NCI-H2171 treated with DMSO at 0.1 percent for 48 hours (cell line): ENCODE measurements around the gene RBP3.

Source experiments
- DNase-seq: peaks from one replicate; lab custom pipeline; 2025; lab: John Stamatoyannopoulos, UW

RBP3 gene

GRCh38 chr10:47348138-47348651, at the start of gene RBP3:
Gene RBP3 (plus strand): TSS chr10:47348363. CDS start chr10:47348485, 122 bp downstream.
- no peak for DNase-seq

DNA sequence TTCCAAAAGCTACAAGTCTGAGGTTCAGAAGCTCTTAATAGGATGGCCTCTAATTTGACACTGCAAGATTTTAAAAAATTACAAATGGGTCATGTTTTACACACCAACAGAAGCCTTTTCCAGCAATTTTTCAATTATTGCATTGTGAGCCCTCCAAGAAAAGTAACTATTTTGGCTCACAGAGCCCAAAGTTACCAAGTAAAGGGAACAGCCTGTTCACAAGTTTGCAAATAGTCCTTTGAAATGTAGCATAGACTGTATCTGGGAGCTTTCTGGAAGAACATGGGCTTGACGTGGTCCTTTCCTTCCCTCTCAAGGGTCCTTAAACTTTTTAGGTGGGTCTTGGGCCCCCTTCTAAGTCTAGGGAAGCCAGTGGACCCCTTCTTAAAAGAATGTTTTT, 49.4 kb upstream of the RBP3 start:
- no peak for DNase-seq

GRCh38 chr10:47299611-47300428, 48.3 kb upstream of the RBP3 start, which contains the start of gene GDF10:
Gene GDF10 (plus strand): TSS chr10:47300197. CDS start chr10:47300652, 455 bp downstream.
- no peak for DNase-seq

- no peak for DNase-seq
Observed at GRCh38 chr10:47300429-47300931, 47.7 kb upstream of the RBP3 start.

- DNase-seq: no peak
Observed at GRCh38 chr10:47301833-47302232, 46.3 kb upstream of the RBP3 start.

- DNase-seq: no peak
Observed at GRCh38 chr10:47303105-47303504, 45.1 kb upstream of the RBP3 start.

DNA sequence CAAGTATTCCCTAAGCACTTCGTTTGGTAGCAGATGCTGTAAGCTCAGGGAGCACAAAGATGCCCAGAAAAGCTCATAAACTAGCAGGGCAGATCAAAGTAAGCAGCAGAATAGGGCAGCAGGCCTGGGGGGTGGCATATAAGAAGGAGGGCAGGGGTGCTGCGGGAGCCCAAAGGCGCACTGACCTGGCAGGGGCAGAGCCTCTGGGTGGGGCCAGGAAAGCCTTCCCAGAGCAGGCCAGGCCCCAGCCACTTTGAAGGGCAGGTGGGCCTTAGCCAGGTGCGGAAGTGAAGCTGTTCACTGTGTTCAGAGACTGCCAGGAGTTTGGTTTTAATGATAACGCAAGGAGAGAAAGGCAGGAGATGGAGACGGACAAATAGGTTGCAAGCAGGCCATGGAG, 44.3 kb upstream of the RBP3 start:
- no peak for DNase-seq

- DNase-seq: no peak
Observed at GRCh38 chr10:47305566-47305965, 42.6 kb upstream of the RBP3 start.

DNA sequence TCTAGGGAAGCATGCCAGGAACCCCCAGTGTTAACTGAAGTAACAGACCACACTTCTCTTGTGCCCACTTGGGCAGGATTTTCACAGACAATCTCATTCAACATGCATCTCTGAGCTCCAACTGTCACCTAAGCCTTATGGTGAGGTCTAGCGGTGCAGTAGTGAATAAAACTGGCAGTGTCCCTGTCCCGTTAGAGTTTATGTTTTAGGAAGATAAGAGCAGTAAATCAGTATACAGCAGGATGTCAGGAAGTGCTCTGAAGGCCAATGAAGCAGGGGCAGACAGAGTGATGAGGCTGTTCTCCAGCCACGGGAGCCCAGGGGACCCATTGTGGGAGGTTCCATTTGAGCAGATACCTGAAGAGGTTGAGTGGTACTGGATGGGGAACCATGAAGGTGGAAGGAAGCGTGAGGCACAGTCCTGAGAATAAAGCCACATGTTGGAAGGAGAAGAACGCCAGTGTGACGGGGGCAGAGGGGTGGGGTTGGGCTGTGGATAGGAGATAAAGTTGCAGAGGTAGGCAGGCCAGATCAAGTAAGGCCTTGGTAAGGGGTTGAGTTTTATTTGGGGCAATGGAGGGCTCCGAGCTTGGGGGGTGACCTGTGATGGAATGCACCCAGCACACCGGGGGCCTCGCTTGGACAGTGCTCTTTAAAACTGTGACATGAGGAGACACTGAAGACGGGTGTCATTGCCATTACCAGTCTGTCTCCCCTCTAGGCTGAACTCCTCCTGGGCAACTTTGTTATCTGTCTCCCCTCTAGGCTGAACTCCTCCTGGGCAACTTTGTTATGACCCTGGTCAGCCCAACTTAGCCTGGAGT, 41.6 kb upstream of the RBP3 start:
- no peak for DNase-seq

DNA sequence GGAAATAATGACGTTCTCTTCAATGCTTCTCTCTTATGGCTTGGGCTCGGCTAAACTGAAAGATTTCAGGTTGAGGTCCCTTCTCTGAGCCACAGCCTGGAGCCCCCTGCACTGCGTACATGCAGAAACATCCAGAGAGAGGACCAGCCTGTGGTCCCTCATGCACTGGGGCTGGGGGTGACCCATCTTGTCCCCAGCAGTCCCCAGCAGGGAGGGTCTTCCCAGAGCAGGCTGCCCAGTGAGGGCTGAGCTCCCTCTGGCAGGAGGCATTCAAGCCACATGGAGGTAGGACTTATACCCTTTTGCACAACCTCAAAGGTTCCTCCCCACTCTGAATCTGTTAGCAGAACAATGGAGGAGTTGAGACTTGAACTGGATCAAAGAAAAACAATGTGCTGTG, 40.8 kb upstream of the RBP3 start:
- DNase-seq: no peak

- no peak for DNase-seq
Observed at GRCh38 chr10:47308775-47309174, 39.4 kb upstream of the RBP3 start.

- no peak for DNase-seq
Observed at GRCh38 chr10:47309408-47310089, 38.6 kb upstream of the RBP3 start.

GRCh38 chr10:47310090-47310505, 38.1 kb upstream of the RBP3 start:
- no peak for DNase-seq

DNA sequence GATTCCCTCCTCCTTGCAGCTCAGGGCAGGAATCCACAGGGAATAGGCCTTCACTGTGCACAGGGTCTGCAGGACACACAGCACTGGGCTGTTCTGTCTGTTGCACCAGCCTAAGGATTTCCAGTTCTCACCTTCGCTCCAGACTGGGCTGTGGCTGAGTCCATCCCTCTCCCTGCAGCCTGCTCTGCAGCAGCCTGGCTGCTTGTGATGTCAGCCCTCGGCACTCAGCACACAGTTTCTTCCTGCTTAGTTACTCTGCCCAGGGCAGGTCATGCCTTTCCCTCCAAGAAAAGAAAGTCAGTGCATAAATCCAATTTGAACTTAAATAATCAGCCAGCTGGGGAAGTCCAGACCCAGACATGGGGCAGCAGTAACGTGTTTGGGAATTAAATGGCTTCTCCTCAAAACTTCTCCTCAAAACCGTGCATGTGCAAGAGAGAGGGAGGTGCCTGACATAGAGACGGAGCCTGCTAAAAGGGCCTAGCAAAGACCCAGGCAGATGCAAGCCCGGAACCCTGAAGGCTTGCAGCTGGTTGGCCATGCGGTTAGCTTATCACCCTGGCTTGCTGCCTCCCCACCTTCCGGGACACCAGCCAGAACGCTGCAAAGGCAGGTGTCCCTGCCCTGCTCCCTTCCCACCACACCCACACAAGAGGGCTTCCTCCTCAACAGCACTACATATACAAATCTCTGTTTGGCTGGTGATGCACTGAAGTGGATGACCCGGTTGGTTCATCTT, 36.8 kb upstream of the RBP3 start:
- DNase-seq: peak; percentile 20

DNA sequence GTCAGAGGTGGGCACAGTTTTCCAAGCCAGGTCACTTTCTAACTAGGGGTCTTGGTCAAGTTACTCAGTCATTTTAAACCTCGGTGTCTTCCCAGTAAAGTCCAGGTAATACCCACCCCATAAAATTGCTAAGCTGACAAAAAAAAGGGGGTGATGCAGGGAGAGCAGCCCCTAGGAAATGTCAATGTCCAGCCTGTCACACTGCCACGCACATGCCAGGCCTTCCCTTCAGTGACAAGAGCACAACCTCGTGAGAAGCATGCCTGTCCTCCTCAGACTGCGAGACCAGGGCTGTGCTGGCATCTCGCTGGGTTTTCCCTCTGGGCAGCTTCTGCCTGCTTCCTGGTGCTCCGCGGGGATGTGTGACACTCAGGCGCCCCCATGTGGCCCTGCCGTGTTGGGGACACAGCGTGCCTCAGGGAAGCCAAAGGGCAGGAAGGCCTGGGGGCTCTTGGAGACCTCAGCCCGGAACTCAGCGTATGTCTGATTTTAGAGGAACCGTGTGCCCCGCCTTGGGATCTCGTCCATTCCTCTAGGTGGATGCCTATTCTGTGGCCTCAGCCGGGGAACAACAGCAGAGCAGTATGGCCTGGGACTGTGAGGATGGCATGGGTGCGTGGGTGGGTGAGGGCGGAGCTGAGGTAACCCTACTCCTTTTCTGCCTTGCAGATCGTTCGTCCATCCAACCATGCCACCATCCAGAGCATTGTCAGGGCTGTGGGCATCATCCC, 36.1 kb upstream of the RBP3 start:
- DNase-seq: peak; percentile 12

- no peak for DNase-seq
Observed at GRCh38 chr10:47312663-47312995, 35.5 kb upstream of the RBP3 start.

DNA sequence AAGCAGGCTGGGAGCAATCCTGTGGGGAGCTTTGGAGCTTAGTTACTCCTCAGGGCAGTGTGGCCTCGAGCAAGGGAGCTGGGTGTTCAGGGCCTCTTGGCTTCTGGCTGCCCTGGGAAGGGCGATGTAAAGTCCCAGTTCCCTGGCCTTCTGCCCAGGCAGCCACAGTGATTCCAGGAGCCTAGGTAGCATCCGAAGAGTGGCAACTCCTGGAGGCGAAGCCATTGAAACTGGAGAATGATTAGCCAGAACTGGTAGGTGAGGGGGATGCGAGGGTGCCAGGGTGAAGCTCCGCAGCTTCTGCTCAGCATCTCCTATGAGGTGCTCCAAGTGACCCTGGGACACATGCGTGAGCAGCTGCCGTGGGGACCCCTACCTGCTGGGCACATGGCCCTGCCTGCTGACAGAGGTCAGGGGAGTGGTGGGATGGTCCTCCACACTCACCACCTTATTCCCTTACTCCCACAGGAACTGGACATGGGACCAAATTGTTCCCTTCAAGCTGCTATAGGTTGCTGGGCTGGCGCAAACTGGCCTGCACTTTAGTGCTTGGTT, 33.7 kb upstream of the RBP3 start:
- DNase-seq: no peak

GRCh38 chr10:47315421-47315820, 32.7 kb upstream of the RBP3 start:
- DNase-seq: no peak

- no peak for DNase-seq
Observed at GRCh38 chr10:47316131-47316530, 32.0 kb upstream of the RBP3 start.

DNA sequence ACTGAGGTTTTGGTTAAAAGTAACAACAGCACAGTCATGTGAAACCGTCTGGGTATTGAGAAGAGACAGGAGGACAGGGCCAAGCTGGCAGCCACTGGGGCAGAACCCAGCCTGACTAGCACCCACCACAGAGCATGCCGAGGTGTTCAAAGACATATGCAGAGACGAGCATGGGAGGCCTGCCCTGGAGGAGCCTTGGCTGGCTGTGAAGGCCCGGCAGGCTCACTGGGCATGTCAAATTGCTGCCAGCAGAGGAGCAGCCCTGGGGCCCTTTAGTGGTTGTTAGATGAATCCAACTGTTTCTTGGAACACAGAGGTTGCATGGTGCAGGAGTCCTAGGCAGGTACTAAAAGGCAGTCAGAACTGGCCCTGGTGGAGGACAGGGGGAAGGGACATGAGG, 30.9 kb upstream of the RBP3 start:
- DNase-seq: no peak
